GM18508 (cell line): Measurements from ENCODE around the gene CLEC16A.

Experiments
- ATAC-seq: cut with Tn5 transposase; IDR thresholded peaks from one replicate; pipeline ENCODE4 v1.9.1; 2021; ENCODE audit warnings: moderate number of reproducible peaks; ENCODE audit not compliant: insufficient read depth, unreplicated experiment

CLEC16A gene

GRCh38 chr16:11051430-11051829 lies 107.1 kb downstream of the CLEC16A start:
- ATAC-seq = no peak

GRCh38 chr16:11051879-11052808 lies 107.8 kb downstream of the CLEC16A start:
- ATAC-seq = peak; percentile 79

DNA sequence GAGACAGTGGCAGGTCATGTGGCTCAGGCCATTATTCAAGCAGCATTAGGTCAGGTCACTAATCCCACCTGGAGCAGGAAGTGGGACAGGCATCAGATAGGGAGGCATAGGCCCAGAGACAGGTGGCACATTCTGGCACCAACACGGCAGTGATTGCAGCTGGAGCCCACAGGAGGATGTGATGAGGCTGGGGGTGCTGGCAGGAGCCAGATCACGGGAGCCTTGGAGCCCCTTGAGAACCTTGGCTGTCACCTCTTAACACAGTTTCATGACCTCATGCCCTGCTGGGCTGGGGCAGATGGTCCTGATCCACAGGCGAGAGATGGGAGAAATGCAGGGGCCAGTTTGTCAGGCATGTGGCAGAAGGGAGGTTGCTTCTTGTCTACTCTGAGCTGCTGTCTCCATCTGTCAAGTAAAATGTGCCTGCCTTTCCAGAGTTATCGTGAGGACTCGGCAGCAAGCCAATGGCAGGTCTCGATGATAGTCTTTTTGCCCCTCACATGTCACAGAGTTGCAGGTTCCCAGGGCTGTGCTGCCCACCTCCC lies 109.6 kb downstream of the CLEC16A start:
- no peak for ATAC-seq

DNA sequence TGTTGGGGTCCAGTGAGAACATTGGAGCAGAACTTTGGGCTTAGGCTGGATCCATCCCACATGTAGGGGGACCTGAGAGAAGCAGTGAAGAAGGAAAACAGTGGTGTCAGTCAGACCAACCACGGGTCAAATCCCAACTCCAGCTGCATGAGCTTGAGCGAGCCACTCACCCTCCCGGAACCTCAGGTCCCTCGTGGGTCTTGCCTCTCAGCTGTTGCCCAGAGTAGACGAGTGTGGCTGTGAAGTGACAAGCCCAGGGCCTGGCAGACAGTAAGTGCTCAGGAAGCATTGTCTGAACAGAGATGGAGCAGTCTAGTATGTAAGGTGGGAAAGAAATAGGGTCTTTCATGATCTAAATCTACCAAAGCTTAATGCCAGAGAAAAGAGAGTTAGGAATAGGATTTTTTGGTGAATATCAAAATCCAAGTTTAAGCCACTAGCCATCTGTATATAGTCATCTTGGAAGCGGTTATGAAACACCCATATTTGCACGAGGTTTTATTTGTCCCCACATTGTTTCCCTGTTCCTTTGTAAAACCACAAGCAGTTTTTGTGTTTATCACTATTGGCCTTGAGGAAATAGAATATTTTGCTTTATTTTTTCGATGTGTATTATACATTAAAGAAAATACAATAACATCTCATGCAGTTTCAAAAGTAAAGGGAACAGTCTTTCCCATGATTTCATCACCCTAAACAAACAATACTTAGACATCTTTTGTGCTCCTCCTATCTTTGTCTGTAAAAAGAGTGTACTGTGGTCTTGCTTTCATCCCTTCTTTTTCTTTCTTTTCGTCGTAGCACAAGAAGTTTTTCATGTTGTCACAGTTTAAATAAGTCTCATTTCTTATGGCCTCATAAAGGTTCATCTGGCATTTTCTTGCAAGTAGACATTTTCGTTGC lies 112.0 kb downstream of the CLEC16A start:
- no peak for ATAC-seq

GRCh38 chr16:11056993-11057649 lies 112.8 kb downstream of the CLEC16A start:
- ATAC-seq = no peak

DNA sequence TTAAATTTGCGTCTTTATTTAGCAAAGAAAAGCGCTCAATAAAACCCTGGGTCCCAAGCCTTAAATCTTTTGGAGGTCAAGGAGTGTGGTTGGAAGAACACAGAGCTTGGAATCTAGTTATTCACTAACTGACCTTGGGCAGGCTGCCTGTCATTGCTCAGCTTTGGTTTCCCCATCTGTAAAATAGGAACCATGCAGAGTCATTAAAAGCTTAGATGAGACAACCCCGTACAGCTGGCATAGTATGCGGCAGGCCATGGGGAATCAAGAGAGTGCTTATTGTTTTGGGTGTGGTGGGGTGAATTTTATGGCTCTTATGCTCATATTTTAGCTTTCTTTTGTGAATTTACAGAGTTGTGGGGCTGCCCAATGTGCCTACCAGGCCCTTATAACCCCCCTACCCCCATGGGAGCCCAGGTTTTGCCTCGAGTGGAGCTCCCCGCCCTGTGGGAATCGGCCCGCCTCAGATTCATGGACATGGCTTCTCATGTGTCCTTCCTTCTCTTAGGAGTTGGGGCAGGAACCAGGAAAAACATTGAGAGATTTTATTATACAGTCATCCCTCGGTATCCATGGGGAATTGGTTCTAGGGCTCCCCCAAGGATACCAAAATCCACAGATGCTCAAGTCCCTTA lies 113.5 kb downstream of the CLEC16A start:
- no peak for ATAC-seq

- ATAC-seq = no peak
Observed at GRCh38 chr16:11058832-11059231, 114.5 kb downstream of the CLEC16A start.

DNA sequence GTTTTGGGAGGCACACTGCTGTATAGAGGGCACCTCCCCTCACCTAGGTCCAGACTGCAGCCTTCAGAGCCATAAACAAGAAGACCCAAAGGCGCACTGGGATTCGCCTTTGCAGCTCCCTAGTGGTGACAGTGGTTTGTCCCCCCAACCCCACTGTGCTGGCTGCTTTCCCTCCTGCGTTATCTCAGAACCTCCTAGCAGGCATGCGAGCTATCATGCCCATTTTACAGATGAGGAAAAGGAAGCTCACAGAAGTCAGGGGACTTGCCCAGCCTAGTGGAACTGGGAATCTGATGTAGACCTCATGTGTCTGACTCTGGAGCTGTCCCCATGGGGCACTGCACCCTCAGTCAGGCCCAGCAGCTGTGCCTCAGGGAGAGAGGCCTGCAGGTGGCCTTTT lies 115.2 kb downstream of the CLEC16A start:
- no peak for ATAC-seq

- ATAC-seq = no peak
Observed at GRCh38 chr16:11060364-11060763, 116.0 kb downstream of the CLEC16A start.

- no peak for ATAC-seq
Observed at GRCh38 chr16:11060842-11061241, 116.5 kb downstream of the CLEC16A start.

DNA sequence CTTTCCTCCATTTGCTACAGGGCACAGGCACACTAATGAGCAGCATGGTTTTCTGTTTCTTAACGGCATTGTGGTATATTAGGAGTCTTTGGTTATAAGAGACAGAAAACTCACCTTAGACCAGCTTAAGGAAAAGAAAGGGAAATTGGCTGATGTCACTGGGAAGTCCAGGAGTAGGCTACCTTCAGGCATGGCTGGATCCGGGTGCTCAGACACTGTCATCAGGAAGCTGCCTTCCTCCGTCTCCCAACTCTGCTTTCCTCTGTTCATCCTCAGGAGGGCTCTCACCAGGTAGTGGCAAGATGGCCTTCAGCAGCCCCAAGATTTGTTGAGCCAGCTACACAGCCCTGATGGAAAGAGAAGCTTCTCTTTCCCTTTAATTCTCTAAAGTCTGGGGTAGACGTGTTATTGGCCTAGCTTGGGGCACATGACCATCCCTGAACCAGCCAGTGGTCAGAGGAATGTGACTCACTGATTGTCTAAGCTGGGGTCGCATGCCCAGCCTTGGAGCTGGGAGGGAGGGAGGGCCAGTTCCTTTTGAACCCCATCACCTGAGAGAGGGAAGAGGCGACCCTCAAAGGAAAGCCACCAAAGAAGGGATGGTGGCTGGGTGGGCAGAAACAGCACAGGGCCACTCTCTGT lies 117.4 kb downstream of the CLEC16A start:
- ATAC-seq = no peak

GRCh38 chr16:11063448-11064201 lies 119.3 kb downstream of the CLEC16A start:
- ATAC-seq = no peak

DNA sequence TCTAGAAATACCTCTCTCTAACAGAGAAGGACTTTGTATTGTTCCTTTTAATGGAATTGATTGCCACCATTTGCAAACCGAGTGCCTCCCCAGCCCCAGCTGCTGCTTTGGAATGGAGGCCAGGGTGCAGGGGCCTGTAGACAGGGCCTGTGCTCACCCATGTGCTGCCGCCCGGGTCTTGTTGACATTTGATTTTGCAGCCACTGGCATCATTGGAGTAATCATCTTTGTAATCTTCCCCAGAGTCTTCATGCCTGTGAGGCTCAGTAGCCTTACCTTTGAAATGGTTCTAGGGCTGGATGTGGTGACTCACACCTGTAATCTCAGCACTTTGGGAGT lies 119.8 kb downstream of the CLEC16A start:
- ATAC-seq = no peak

DNA sequence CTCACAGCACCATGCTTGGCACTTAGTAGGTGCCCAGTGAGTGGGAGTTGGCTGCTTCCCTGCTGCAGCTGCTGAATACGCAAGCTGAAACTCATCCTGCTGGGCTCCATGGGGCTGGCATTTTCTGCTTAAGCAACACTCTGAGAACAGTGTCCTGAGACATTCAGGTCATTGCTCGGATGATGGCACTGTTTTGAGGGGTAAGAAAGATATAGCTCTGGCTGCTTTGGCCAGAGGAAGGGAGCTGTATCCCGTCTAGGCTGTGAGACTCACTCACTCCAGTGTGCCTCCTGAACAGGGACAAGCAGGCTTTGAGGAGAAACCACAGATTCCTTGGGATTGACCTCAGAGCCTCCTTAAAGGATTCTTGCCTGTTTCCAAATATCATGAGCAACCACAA lies 120.5 kb downstream of the CLEC16A start:
- ATAC-seq = no peak

DNA sequence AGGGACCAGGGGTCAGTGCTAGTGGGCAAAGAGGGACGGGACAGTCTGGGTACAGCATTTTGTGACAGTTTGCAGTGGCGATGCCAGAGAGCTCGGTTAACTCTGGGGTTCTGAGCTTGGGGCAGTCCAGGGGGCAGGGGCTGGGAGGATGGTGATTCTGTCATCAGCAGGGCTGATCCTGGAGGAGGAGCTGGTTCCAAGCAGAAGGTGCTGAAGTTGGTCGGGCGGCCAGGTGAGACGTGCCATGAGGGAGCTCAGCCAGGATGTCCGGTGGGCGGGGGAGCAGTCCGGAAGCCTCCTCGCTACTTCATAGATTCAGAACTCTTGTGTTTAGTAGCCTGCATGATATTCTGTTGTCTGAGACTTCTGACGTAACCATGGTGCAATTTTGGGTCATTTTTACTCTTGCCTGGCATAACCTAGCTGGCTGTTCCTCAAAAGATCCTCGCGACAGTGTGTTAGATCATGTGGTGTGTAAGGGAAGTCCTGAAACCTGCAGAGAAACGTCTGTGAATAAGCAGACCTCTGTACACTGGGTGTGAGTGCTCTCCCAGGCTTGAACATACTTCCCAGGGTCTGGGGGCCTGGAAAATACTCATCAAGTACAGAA lies 122.0 kb downstream of the CLEC16A start:
- ATAC-seq = no peak

GRCh38 chr16:11067266-11067665 lies 122.9 kb downstream of the CLEC16A start:
- ATAC-seq = no peak

GRCh38 chr16:11067697-11068141 lies 123.4 kb downstream of the CLEC16A start:
- ATAC-seq = no peak

DNA sequence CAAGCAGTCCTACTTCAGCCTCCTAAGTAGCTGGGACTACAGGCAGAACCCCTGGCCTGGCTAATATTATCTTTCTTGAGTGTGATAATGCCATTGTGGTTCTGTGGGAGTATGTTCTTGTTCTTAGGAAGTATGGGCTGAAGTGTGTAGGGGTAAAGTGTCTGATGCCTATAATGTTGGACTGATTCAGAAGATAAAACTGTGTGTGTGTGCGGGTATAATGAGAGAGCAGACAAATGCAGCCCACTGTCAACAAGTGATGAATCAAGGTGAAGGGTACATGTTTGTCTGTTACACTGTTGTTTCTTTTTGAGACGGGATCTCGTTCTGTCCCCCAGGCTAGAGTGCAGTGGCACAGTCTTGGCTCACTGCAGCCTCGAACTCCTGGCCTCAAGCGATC lies 127.5 kb downstream of the CLEC16A start:
- ATAC-seq = no peak
